Esophagus squamous epithelium (tissue), 5 donors: Measurements from ENCODE around the gene PPP2R3A. TPM values are rescaled to one million over a fixed set of nuclear protein-coding genes. Genes with fewer than 3 reads are reported as not detected.

Source experiments
- DNase-seq: peaks from one replicate; lab custom pipeline; 2025; lab: John Stamatoyannopoulos, UW
- H3K27ac ChIP-seq, 4 donors: fragments of 200-600 bp; sonication (generic); one replicate each; pipeline ENCODE4 v1.5.1; 2016 to 2019; ENCODE audit warnings: mild to moderate bottlenecking in 1 of 4
- H3K27me3 ChIP-seq, 4 donors: fragments of 200-600 bp; sonication (generic); 1 replicate in 3 of 4; 2 replicates in 1 of 4; pipeline versions ENCODE4 v1.5.1 to v1.6.0; 2017 to 2021; ENCODE audit warnings: antibody characterized with exemption in 1 of 4
- H3K36me3 ChIP-seq, 3 donors: fragments of 200-600 bp; sonication (generic); one replicate each; pipeline ENCODE4 v1.5.1; 2016 to 2019
- H3K4me1 ChIP-seq, 3 donors: fragments of 200-600 bp; sonication (generic); one replicate each; pipeline ENCODE4 v1.5.1; 2017 to 2019
- H3K4me3 ChIP-seq, 4 donors: fragments of 200-600 bp; sonication (generic); 1 replicate in 3 of 4; 2 replicates in 1 of 4; pipeline ENCODE4 v1.5.1; 2016 to 2019; ENCODE audit warnings: mild to moderate bottlenecking in 2 of 4, moderate library complexity in 1 of 4
- H3K9me3 ChIP-seq, 3 donors: fragments of 200-600 bp; sonication (generic); one replicate each; pipeline ENCODE4 v1.5.1; 2016 to 2019
- POLR2A ChIP-seq, 4 donors: fragments of 450-650 bp; IDR thresholded peaks; one replicate each; pipeline ENCODE4 v1.6.1; 2017; ENCODE audit warnings: antibody characterized with exemption in 4 of 4, mild to moderate bottlenecking in 4 of 4, moderate library complexity in 3 of 4
- WGBS, 2 donors: methylation state at CpG; one replicate each; pipeline ENCODE4 v1.1.5; 2018; 5-methylcytosine and 5-hydroxymethylcytosine counted together
- intact Hi-C: fragments of 100-400 bp; cut with DNase I; formaldehyde crosslinking; loops from one replicate; pipeline ENCODE4 v1.15.0; 2022
- total RNA-seq, 4 donors: library from RNA; depleted of rRNA; stranded (reverse); fragments of >200 nt; gene quantifications; one replicate each; pipeline ENCODE4 v1.1.0, GENCODE V29; 2016
- TF ChIP-seq, protein P1 (sequence below), 6 experiments: fragments of 450-650 bp in 4 of 6; fragments of 200-600 bp in 2 of 6; sonication (generic) in 2 of 6; IDR thresholded peaks; one replicate each; pipeline ENCODE4 v1.5.1; 2016 to 2019; ENCODE audit warnings: antibody characterized with exemption in 6 of 6, mild to moderate bottlenecking in 4 of 6, moderate library complexity in 4 of 6
- donor health status: DM: yes; HTN: yes; CAD: no.

The PPP2R3A gene
- total RNA-seq, 4 donors from 2014 or later: 9.4 to 15.6 (median 13.6) TPM

DNA sequence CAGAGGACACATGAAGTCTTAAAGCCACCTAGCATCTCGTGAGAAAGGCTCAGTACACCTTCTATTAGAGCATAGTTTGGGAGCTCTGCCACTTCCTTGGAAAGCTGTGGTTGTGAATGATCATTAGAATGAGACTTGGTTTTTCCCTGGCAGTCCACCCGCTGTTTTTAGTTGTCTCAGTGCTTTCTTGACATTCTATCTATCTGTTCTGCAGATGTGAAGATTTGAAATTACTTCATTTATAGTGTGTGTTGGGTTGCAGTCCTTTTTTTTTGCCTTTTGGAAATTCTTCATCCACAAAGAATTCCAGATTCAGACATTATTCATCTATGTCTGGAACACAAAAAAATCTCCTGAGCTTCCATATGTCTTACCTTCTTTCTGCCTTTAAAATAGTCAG, 23.7 kb downstream of the PPP2R3A start:
- intact Hi-C loops: no loop called here
- no peaks in the 10 kb centered on the region for H3K9me3 ChIP-seq
- H3K36me3 ChIP-seq: no peaks in the 10 kb centered on the region
- TF ChIP-seq, protein P1, sequence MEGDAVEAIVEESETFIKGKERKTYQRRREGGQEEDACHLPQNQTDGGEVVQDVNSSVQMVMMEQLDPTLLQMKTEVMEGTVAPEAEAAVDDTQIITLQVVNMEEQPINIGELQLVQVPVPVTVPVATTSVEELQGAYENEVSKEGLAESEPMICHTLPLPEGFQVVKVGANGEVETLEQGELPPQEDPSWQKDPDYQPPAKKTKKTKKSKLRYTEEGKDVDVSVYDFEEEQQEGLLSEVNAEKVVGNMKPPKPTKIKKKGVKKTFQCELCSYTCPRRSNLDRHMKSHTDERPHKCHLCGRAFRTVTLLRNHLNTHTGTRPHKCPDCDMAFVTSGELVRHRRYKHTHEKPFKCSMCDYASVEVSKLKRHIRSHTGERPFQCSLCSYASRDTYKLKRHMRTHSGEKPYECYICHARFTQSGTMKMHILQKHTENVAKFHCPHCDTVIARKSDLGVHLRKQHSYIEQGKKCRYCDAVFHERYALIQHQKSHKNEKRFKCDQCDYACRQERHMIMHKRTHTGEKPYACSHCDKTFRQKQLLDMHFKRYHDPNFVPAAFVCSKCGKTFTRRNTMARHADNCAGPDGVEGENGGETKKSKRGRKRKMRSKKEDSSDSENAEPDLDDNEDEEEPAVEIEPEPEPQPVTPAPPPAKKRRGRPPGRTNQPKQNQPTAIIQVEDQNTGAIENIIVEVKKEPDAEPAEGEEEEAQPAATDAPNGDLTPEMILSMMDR (IDR thresholded peaks at IDR 0.05): no peak
- TF ChIP-seq POLR2A (IDR thresholded peaks at IDR 0.05): no peak
- H3K4me3 ChIP-seq: no peak overlapping the region
- H3K27ac ChIP-seq: no peak overlapping the region
- H3K27me3 ChIP-seq: no peaks in the 10 kb centered on the region
- H3K4me1 ChIP-seq: peaks cover 0 to 17% (median 17%) of the 10 kb centered on the region in 3 donors
- whole genome bisulfite sequencing, 2 donors: 51% methylated on average over 2 of the region's 2 CpGs
- no peak for DNase-seq

DNA sequence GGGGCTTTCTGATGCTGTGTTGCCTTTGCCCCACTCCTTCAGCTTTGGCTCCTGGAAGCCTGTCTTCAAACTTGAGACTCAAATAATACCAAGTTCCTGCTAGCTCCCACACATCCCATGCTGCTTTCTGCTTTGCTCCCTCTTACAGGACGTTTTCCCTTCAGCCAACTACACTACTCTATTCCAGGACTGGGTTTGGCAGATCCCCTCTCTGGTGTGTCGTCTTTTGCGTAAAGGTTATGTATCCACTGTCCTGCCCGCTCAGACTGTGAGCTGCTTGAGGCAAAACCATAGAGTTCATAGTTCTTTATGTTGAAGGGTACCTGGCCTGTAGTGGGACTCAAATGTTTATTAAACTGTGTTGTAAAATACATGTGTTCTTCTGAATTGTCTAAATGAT, 25.4 kb downstream of the PPP2R3A start:
- Histone ChIP-seq H3K4me3 (no peak overlapping the region), H3K36me3 (no peaks in the 10 kb centered on the region), H3K4me1 (peaks cover 0 to 17% (median 17%) of the 10 kb centered on the region in 3 donors), H3K27me3 (no peaks in the 10 kb centered on the region), H3K9me3 (no peaks in the 10 kb centered on the region), H3K27ac (no peak overlapping the region)
- intact Hi-C loops: no loop called here
- TF ChIP-seq, protein P1 (IDR thresholded peaks at IDR 0.05): no peak
- TF ChIP-seq POLR2A (IDR thresholded peaks at IDR 0.05): no peak
- WGBS, 2 donors: 83 to 87% methylated on average over 4 of the region's 4 CpGs
- no peak for DNase-seq

DNA sequence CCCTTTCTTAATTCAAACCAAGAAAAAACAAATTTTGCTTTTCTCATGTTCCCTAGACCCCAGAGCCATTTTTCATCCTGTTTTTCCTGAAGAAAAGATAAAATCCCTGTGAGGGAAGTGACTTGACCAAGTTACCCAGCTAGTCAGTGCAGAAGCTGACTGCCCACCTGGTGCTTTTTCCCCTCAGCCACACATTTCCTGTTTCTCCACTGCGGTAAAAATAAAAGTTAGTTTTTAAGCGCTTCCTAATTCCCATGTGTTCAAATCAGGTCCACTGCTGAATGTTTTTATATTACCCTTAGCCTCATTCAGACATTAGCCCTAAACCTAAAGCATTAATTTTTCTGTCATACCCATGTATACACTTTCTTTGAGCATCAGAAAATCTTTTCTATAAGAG, 26.1 kb downstream of the PPP2R3A start:
- Histone ChIP-seq H3K4me3 (no peak overlapping the region), H3K4me1 (peaks cover 0 to 17% (median 17%) of the 10 kb centered on the region in 3 donors), H3K36me3 (no peaks in the 10 kb centered on the region), H3K27me3 (no peaks in the 10 kb centered on the region), H3K9me3 (no peaks in the 10 kb centered on the region), H3K27ac (no peak overlapping the region)
- 36 to 48% methylated on average over 2 of the region's 2 CpGs for WGBS, 2 donors
- DNase-seq: no peak
- intact Hi-C loops: no loop called here
- TF ChIP-seq, protein P1 (IDR thresholded peaks at IDR 0.05): no peak
- no peak for TF ChIP-seq POLR2A (IDR thresholded peaks at IDR 0.05)

DNA sequence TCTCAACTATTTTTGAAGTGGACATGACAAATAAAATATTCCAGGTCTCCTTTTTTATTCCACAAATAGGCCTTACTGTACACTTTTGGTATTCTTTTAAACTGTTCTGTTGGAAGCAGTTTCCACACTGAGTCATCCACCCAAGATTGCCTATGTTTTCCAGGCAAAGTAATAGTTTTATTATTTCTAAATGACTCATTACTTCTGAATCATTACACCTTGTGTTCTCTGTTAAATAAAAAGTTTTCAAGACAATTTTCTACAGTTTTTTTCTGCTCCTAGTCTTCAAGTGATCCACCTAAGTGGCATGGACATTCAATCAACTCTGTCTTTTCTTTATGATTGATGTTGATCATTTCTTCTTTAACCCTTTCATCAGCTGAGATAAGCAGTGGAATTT, 26.5 kb downstream of the PPP2R3A start:
- DNase-seq: no peak
- Histone ChIP-seq H3K4me1 (peaks cover 0 to 17% (median 17%) of the 10 kb centered on the region in 3 donors), H3K27me3 (no peaks in the 10 kb centered on the region), H3K27ac (no peak overlapping the region), H3K9me3 (no peaks in the 10 kb centered on the region), H3K4me3 (no peak overlapping the region), H3K36me3 (no peaks in the 10 kb centered on the region)
- TF ChIP-seq, protein P1 (IDR thresholded peaks at IDR 0.05): no peak
- no peak for TF ChIP-seq POLR2A (IDR thresholded peaks at IDR 0.05)
- intact Hi-C loops: no loop called here

DNA sequence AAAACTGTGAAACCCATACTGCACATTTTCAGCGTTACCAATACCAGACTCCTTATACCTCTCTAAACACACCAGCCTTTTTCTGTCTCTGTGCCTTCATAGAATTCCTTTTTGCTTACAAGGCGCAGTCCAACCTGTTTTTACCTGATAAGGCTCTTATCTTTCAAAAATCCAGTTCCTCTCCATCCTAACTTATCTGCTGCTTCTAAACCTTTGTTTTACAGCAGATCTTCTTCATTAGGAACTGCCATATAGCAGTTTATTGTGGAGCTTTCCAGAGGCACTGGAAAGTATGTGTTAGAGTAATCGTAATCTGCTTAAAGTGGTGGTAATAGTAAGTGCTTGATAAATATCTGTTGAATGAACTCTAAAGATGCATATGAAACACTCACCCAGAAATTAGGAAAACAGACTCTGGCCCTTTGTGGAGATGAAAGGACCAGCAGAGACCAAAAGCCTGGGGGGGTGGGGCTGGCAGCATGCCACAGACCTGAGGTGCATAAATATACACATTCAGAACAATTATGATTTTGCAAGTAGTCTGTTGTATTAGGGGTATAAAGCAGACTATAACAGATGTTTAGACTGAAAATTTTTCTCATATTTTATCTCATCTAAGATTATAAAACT, 29.3 kb downstream of the PPP2R3A start:
- no peaks in the 10 kb centered on the region for H3K9me3 ChIP-seq
- intact Hi-C loops: no loop called here
- H3K36me3 ChIP-seq: no peaks in the 10 kb centered on the region
- no peak for DNase-seq
- no peaks in the 10 kb centered on the region for H3K27me3 ChIP-seq
- H3K4me3 ChIP-seq: no peak overlapping the region
- H3K4me1 ChIP-seq: peaks cover 0 to 17% (median 13%) of the 10 kb centered on the region in 3 donors
- no peak for TF ChIP-seq POLR2A (IDR thresholded peaks at IDR 0.05)
- TF ChIP-seq, protein P1 (IDR thresholded peaks at IDR 0.05): no peak
- H3K27ac ChIP-seq: no peak overlapping the region
- 80 to 86% methylated on average over 3 of the region's 3 CpGs for WGBS, 2 donors
